Measurements from ENCODE around the gene PLA2G4B.

Gene PLA2G4B

DNA sequence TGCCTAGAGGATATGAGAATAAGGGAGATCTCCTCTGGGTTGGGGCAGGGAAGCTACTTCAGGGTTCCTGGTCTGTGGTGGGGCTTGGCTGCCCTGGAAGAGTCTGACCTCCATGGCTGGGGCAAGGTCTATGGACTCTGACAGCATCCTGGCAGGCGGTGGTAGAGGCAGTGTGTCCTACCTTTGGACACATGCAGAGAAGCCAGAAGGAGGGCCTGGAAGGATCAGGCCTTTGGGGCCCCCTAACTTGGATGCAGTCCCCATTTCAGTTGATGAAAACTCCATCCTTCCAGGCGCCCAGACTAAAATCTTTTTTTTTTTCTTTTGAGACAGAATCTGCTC, 44.8 kb downstream of the PLA2G4B start:
- TF ChIP-seq, protein P1, sequence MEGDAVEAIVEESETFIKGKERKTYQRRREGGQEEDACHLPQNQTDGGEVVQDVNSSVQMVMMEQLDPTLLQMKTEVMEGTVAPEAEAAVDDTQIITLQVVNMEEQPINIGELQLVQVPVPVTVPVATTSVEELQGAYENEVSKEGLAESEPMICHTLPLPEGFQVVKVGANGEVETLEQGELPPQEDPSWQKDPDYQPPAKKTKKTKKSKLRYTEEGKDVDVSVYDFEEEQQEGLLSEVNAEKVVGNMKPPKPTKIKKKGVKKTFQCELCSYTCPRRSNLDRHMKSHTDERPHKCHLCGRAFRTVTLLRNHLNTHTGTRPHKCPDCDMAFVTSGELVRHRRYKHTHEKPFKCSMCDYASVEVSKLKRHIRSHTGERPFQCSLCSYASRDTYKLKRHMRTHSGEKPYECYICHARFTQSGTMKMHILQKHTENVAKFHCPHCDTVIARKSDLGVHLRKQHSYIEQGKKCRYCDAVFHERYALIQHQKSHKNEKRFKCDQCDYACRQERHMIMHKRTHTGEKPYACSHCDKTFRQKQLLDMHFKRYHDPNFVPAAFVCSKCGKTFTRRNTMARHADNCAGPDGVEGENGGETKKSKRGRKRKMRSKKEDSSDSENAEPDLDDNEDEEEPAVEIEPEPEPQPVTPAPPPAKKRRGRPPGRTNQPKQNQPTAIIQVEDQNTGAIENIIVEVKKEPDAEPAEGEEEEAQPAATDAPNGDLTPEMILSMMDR (IDR thresholded peaks at IDR 0.05; ENCODE audit: low read depth, low read length): no peak
- TF ChIP-seq EZH2phosphoT487 (IDR thresholded peaks at IDR 0.05; ENCODE audit: low read depth): no peak
- Histone ChIP-seq H3K27me3 (ENCODE audit: low read depth, low read length) (no peaks in the 10 kb centered on the region), H2AFZ (ENCODE audit: low read depth, low read length) (no peak overlapping the region), H3K4me2 (ENCODE audit: low read length) (no peak overlapping the region), H3K79me2 (ENCODE audit: low read length) (no peaks in the 10 kb centered on the region), H4K20me1 (ENCODE audit: insufficient read depth, low read length) (no peaks in the 10 kb centered on the region), H3K4me1 (ENCODE audit: low read length) (no peaks in the 10 kb centered on the region), H3K27ac (ENCODE audit: low read length) (no peak overlapping the region), H3K9me3 (ENCODE audit: insufficient read depth, low read length) (no peaks in the 10 kb centered on the region), H3K4me3 (ENCODE audit: low read length) (no peak overlapping the region), H3K36me3 (replicated peaks; ENCODE audit: low read depth, low read length) (no peaks in the 10 kb centered on the region), H3K9ac (ENCODE audit: low read length) (no peak overlapping the region)

DNA sequence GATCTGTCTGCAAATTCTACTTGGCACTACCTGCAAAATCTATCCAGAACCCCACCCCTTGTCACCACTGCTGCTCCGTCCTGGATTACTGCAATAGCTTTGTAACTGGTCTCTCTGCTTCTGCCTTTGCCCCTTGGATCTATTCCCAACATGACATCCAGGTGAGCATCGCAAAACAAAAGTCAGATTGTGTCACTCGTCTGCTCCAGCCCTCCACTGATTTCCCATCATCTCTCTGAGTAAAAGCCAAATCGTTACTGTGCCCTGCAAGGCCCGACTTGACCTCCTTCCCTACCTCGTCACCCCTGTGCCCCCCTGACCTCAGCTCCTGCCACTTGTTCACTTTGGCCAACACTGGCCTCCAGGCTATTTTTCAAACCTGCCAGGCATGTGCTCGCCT, 45.8 kb downstream of the PLA2G4B start:
- Histone ChIP-seq H3K27ac (ENCODE audit: low read length) (no peak overlapping the region), H2AFZ (ENCODE audit: low read depth, low read length) (no peak overlapping the region), H3K9me3 (ENCODE audit: insufficient read depth, low read length) (no peaks in the 10 kb centered on the region), H3K9ac (ENCODE audit: low read length) (no peak overlapping the region), H3K4me2 (ENCODE audit: low read length) (no peak overlapping the region), H3K79me2 (ENCODE audit: low read length) (no peaks in the 10 kb centered on the region), H3K4me1 (ENCODE audit: low read length) (no peaks in the 10 kb centered on the region), H3K27me3 (ENCODE audit: low read depth, low read length) (no peaks in the 10 kb centered on the region), H3K4me3 (ENCODE audit: low read length) (no peak overlapping the region), H4K20me1 (ENCODE audit: insufficient read depth, low read length) (no peaks in the 10 kb centered on the region), H3K36me3 (replicated peaks; ENCODE audit: low read depth, low read length) (no peaks in the 10 kb centered on the region)
- TF ChIP-seq, protein P1 (IDR thresholded peaks at IDR 0.05; ENCODE audit: low read depth, low read length): no peak
- TF ChIP-seq EZH2phosphoT487 (IDR thresholded peaks at IDR 0.05; ENCODE audit: low read depth): no peak

DNA sequence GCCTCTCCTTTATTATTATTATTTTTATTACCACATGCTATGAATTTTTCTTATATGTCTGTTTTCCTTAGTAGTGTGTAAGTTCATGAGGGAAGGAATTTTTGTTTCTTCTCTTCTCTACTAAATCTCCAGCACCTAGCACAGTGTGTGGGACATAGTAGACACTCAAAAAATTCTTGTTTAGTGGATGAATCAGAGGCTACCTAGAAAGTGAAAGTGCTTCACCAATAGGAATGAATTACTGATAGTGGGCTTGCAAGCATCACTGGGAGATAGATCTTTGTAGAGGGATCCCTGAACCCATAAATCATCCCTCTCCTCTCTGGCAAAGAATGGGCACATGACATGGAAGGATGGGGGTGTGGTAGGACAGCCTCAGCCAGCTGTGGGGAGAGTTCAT, 46.7 kb downstream of the PLA2G4B start:
- no peak for TF ChIP-seq EZH2phosphoT487 (IDR thresholded peaks at IDR 0.05; ENCODE audit: low read depth)
- TF ChIP-seq, protein P1 (IDR thresholded peaks at IDR 0.05; ENCODE audit: low read depth, low read length): no peak
- Histone ChIP-seq H3K4me3 (ENCODE audit: low read length) (no peak overlapping the region), H3K79me2 (ENCODE audit: low read length) (no peaks in the 10 kb centered on the region), H2AFZ (ENCODE audit: low read depth, low read length) (no peak overlapping the region), H3K36me3 (replicated peaks; ENCODE audit: low read depth, low read length) (no peaks in the 10 kb centered on the region), H3K27ac (ENCODE audit: low read length) (no peak overlapping the region), H3K27me3 (ENCODE audit: low read depth, low read length) (no peaks in the 10 kb centered on the region), H3K9ac (ENCODE audit: low read length) (no peak overlapping the region), H4K20me1 (ENCODE audit: insufficient read depth, low read length) (no peaks in the 10 kb centered on the region), H3K4me1 (ENCODE audit: low read length) (no peaks in the 10 kb centered on the region), H3K4me2 (ENCODE audit: low read length) (no peak overlapping the region), H3K9me3 (ENCODE audit: insufficient read depth, low read length) (no peaks in the 10 kb centered on the region)

DNA sequence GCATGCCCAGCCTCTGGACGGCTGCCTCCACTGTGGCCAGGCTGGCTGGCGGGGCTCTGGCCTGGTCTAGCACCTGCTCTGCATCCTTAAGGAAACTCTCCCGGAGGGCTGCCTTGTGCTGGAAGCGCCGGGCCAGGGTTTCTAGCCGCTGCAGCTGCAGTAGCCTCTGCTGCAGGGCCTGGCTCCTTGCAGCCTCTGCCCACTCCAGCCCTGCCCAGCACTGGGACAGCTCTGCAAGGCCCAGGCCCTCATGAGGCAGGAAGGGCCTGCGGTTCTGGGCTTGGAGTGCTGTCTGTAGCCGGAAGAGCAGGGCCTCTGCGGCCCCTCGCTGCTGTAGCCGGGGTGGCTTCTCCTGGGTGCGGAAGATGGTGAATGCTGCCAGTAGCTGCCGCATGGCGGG, 47.2 kb downstream of the PLA2G4B start:
- no peaks in the 10 kb centered on the region for H3K79me2 ChIP-seq (ENCODE audit: low read length)
- no peaks in the 10 kb centered on the region for H3K36me3 ChIP-seq (replicated peaks; ENCODE audit: low read depth, low read length)
- no peaks in the 10 kb centered on the region for H3K9me3 ChIP-seq (ENCODE audit: insufficient read depth, low read length)
- H3K9ac ChIP-seq (ENCODE audit: low read length): no peak overlapping the region
- no peak for TF ChIP-seq EZH2phosphoT487 (IDR thresholded peaks at IDR 0.05; ENCODE audit: low read depth)
- TF ChIP-seq, protein P1 (IDR thresholded peaks at IDR 0.05; ENCODE audit: low read depth, low read length): no peak
- no peak overlapping the region for H3K27ac ChIP-seq (ENCODE audit: low read length)
- no peak overlapping the region for H2AFZ ChIP-seq (ENCODE audit: low read depth, low read length)
- no peak overlapping the region for H3K4me3 ChIP-seq (ENCODE audit: low read length)
- no peaks in the 10 kb centered on the region for H3K27me3 ChIP-seq (ENCODE audit: low read depth, low read length)
- no peaks in the 10 kb centered on the region for H4K20me1 ChIP-seq (ENCODE audit: insufficient read depth, low read length)
- no peaks in the 10 kb centered on the region for H3K4me1 ChIP-seq (ENCODE audit: low read length)
- no peak overlapping the region for H3K4me2 ChIP-seq (ENCODE audit: low read length)
